Measurements from ENCODE around the gene BUD31.
"Not testable (repeated sequence)": the region's sequence is repeated elsewhere in the genome, so short reads cannot be mapped to it uniquely, and the experiment has no call there.

BUD31 gene

GRCh38 chr7:99408379-99409191 lies at the start of gene BUD31, which contains the start of gene PDAP1:
BUD31 (plus strand) TSS chr7:99408969; CDS start chr7:99411093, 2,124 bp downstream.
PDAP1 (minus strand) TSS chr7:99408597; CDS start chr7:99408548, 49 bp downstream.
- DNase-seq = peak; percentile 91

GRCh38 chr7:99359465-99360154 lies 49.2 kb upstream of the BUD31 start:
- no peak for DNase-seq

- no peak for DNase-seq
These were observed 46.0 kb upstream of the BUD31 start for GRCh38 chr7:99362801-99363200.

GRCh38 chr7:99363286-99363685 lies 45.5 kb upstream of the BUD31 start:
- DNase-seq = no peak

GRCh38 chr7:99365318-99366141 lies 43.2 kb upstream of the BUD31 start:
- DNase-seq = peak; percentile 83

- no peak for DNase-seq
These were observed 42.1 kb upstream of the BUD31 start for GRCh38 chr7:99366646-99367045.

GRCh38 chr7:99368750-99369389 lies 39.9 kb upstream of the BUD31 start:
- DNase-seq = no peak

GRCh38 chr7:99369767-99370391 lies 38.9 kb upstream of the BUD31 start:
- no peak for DNase-seq

- DNase-seq = no peak
These were observed 37.3 kb upstream of the BUD31 start for GRCh38 chr7:99371376-99371920.

- no peak for DNase-seq
These were observed 36.3 kb upstream of the BUD31 start for GRCh38 chr7:99372275-99373090.

GRCh38 chr7:99373091-99374066 lies 35.4 kb upstream of the BUD31 start:
- DNase-seq = no peak

- DNase-seq = peak; percentile 93
These were observed 34.4 kb upstream of the BUD31 start, which contains the start of gene ARPC1B for GRCh38 chr7:99374111-99375064. ARPC1B (plus strand) TSS chr7:99374730; CDS start chr7:99385715, 10,985 bp downstream.

GRCh38 chr7:99375070-99375807 lies 33.5 kb upstream of the BUD31 start:
- peak; percentile 70 for DNase-seq

- peak; percentile 60 for DNase-seq
These were observed 29.7 kb upstream of the BUD31 start for GRCh38 chr7:99379043-99379577.

GRCh38 chr7:99379693-99380031 lies 29.1 kb upstream of the BUD31 start:
- DNase-seq = not testable (repeated sequence)

- peak; percentile 29 for DNase-seq
These were observed 28.5 kb upstream of the BUD31 start for GRCh38 chr7:99380032-99380822.
